HG03469 (cell line): ENCODE measurements around the gene ANKS6.

Experiments
- ATAC-seq: cut with Tn5 transposase; IDR thresholded peaks from one replicate; pipeline ENCODE4 v1.9.1; 2021; ENCODE audit warnings: mild to moderate bottlenecking, moderate library complexity, moderate number of reproducible peaks; ENCODE audit not compliant: unreplicated experiment

Gene ANKS6

DNA sequence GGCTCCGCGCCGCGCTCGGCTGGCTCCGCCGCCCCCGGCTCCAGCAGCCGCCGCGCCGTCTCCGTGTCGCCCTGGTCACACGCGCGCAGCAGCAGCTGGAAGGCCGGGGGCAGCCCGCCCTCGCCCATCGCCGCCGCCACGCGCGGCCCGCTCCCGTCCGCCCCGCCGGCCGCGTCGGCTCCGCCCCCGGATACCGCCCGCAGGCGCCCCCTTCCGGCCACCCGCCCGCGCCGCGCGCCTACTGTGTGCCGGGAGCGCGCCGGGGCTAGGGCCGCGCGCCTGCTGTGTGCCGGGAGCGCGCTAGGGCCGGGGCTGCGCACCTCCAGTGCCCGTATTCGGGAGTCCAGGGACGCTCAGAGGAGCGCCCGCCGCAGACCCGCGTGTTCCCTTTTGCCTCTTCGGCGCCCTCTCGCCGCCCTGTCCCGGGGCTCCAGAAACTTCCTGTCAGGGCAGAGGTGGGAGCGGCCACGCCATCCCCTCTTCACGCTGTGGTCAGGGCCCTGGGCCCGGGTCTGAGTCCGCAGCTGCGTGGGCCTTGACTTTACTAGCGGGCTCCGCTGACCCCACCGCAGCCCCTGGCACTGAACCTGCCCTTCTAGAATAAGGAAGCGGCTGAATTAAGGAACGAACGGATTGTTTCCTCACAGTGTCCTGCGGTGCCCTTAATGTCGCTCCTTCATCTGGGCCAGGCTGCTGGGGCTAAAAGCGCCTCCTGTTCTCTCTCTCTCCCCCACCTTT lies at the start of gene ANKS6:
Gene ANKS6, minus strand, starts transcription at position 192 of the 738 bp plus-strand sequence. Its CDS starts 64 bp downstream, at position 128.
- ATAC-seq: peak; percentile 89

DNA sequence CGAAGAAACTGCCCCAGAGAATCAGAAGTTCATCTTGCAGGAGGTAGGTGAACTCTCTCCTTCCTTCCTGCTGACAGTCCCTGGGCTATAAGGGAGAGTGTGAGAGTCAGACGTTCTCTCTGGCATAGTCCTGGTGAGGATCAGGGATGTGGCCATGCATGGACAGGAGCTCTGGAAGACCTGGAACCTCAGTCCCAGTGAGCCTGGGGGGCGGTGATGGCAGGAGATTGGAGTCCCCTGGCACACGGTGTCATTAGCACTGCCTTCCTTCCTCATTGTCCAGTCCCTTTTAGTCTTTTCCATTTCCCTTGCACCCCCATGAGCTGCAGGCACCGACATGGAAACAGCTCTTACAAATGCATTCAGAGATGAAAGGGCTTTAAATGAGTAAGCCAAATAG lies 49.7 kb upstream of the ANKS6 start:
- ATAC-seq: no peak

DNA sequence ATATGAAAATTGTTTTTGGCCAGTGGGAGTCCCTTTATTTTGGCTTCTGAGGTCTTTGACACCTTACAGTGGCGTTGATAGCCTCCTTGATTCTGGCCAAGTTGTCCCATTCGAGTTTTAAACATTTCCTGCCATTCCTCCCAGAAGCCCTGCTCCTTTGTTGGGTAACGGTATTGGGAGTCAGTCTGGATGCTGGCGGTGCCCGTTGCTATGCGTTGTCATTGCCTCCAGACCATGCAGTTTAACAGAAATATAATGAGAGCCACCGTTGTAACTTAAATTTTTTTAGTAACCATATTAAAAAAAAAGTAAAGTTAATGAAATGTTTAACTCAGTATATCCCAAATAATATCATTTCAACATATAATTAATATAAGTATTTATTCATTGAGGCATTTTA lies 46.2 kb upstream of the ANKS6 start:
- no peak for ATAC-seq

DNA sequence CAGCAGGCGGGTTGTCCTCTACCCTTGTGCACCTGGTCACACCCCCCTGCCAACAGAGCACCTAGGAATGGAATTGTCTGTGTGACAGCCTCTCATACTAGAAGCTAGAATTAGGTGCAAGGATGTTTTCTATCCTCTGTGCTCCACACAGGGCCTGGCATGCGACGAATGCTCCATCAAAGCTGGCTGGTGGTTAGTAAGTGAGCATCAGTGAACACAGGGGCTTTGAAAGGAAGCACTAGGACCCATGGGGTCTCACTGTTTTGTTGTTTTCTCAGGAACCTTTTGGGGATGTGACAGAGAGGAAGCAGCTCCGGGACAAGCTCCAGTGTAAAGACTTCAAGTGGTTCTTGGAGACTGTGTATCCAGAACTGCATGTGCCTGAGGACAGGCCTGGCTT lies 43.4 kb upstream of the ANKS6 start:
- ATAC-seq: no peak

DNA sequence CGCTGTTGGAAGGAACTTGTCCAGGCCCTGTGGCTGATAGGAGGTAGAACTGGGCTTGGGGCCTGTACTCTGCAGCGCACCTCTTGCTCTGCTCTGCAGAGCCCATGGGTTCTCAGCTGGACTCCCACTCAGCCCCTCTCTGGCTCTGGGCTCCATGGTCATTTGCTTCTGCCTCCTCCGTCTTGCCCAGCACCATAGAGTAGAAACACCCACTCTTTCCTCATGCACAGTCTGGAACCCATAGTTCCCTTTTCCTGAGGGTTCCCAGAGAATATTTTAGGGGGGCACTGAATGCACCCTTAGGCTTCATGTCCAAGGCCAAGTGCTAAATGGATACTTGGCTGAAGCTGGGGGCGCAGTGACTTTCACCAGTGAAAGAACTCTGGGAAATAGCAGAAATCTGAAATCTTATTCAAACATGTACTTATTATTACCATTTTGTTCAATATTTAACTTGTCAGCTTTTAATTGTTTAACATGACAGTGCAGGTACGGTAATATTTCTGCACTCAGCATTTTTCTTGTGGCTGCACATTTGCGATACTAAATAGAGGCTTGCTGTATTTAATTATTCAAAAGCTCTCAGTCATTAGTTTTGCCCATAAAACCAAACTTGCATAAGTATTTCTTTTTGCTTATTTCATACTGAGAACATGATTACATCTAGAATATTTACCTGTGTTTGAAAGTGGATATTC lies 42.7 kb upstream of the ANKS6 start:
- ATAC-seq: no peak

DNA sequence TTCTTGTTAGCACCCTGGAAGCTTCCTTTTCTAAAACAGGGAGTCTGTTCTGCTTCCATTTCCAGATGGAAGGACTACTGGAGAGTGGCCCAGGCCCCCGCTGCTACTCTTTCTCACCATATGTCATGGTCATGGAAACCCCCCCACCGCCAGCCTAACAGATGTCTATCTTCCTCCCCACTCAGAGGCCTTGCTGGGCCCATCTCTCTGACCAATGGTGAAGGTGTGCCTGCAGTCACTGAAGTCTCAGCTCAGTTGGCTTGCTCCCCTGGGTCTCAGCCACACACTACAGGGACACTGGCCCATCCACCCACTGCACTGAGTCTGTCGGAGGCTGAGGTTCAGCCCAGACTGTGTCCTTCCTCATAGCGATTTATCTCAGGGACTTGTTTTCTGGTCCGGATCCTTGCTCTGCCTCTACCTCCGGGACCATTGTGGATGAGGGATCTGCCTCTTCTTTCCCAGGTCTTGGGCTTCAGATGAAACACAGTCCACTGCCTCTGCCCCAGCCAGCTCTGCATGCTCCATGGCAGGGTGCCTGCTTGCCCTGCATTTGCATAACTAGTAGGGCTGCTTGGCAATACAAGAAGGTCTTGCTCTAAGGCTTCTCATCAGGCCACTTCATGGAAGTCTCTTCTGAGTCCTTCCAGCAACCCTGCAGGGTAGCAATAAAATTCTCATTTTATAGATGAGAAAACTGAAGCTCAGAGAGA lies 42.0 kb upstream of the ANKS6 start:
- ATAC-seq: no peak

DNA sequence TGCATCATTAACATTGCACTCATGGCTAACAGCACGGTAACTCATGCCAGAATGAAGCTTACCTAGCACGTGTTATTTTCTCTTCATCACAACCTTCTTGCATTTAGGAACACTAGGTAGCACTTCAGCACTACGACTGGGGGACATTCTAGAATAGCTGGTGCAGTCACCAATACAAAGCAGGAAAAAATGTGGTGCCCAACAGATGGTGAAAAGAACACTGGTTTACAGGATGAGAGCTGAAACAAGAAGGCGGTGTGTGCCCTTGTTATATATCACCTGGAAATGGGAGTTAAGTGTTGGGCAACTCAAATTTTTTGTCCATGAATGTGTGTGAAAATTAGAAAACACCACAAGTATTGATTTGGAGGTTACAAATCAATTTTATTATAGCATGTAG lies 41.2 kb upstream of the ANKS6 start:
- ATAC-seq: no peak

DNA sequence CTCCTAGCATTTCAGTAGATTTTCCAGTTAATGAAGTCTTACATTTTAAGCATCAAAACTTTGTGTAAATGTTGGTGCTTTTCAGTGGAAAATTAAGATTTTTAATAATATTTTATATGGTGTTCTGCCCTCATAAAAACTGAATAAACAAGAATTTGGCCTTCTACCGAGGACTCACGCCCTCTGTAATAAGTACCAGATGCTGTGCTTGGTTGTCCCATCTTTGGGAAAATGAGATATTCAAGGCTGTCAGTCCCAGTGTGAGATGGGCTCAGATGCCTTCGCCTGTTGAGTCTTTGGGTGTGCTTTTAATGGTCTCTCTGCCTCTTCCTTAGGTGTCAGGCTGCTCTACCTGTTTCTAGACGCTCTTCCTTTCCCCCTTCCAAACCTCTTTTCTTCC lies 39.9 kb upstream of the ANKS6 start:
- no peak for ATAC-seq

DNA sequence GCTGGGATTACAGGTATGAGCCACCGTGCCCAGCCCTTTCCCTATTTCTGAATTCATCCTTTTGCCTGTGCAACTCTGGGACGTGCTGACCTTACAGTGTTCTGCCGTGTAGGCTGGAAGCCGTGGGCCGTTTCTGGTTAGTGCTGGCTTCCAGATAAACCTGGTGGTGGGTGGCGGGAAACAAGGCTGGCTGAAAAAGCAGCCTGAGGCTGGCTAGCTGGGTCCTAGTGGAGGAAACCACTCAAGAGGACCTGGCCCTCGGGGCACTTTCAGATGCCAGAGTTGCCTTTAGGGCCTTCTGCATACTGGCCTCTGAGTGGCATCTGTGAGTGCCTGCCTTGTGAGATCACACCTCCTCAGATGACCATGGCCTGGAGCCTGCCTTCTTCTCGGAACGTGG lies 38.0 kb upstream of the ANKS6 start:
- no peak for ATAC-seq

DNA sequence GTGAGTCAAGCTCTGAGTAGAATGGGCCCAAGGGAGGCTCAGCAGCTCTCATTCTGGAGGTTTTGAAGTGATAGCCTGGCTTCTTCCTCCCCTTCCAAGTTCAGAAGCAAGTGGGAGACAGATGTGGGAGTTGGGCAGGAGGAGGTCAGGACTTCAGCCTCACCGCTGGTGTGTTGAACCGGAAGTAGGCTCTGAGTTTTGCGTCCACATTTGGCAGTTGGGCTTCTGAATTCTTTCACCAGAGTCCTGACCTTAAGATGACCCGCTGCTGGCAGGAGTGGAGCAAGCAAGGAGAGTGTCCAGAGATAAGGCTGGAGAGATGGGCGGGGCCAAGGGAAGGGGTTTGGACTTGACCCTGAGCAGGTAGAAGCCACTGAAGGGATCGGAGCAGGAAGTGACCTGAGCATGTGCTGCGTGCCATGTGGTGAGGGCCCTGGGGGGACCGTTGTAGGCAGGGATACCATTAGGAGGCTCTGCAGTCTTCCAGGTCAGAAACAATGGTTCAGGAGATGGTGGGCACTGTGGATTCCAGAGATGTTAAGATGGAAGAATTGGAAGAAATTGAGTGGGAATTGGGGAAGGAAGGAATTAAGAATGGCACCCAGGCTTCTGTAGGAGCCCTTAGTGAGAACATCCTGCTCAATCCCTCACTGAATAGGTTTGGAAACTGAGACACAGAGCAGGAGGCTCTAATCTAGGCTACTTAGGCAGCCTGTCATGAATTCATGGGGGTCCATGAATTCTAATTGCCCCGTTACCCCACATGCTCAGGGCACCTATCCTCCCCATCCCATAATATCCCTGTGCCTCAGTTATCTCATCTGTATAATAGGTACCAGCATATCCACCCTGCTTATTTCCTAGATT lies 37.0 kb upstream of the ANKS6 start:
- no peak for ATAC-seq

DNA sequence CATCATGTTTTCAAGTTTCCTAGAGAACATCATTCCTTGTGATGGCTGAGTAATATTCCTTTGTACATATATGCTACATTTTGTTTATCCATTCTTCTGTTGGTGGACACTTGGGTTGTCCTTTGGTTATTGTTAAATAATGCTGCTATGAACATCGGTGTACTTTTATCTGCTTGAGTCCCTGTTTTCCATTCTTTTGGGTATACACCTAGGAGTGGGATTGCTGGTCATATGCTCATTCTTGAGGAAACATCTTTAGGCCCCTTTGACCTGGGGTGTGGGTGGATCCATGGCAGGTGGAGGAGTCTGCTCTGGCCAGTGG lies 36.4 kb upstream of the ANKS6 start:
- no peak for ATAC-seq

DNA sequence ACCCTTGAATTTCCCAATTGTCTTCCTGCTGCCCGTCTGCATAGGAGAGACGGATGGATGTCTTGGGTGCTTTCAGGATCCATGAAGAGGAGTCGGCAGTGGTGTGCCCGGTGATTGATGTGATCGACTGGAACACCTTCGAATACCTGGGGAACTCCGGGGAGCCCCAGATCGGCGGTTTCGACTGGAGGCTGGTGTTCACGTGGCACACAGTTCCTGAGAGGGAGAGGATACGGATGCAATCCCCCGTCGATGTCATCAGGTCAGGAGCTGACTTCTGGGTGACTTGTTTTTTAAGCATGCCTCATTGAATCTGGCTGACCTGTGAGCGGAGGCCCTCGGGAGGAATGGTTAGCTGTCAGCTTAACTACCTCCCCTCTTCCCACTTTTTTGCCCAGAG lies 35.3 kb upstream of the ANKS6 start:
- no peak for ATAC-seq

DNA sequence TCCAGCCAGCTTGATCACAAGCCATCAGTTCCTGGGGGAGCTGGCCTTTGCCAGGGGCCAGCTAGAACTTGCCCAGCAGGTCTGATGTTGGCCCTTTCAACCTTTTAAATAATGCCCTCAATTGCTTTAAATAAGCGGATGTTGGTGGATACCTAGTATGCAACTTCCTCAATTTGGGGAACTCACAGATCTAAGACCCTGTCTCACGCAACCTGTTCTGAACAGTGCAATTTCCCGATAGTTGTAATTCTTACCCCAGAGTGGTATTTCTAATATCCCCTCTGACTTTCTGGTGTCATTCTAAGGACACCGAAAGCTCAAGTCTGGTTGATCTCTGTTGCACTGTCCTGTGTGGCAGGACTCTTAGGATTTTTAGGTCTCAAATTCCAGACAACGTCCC lies 34.2 kb upstream of the ANKS6 start:
- no peak for ATAC-seq

DNA sequence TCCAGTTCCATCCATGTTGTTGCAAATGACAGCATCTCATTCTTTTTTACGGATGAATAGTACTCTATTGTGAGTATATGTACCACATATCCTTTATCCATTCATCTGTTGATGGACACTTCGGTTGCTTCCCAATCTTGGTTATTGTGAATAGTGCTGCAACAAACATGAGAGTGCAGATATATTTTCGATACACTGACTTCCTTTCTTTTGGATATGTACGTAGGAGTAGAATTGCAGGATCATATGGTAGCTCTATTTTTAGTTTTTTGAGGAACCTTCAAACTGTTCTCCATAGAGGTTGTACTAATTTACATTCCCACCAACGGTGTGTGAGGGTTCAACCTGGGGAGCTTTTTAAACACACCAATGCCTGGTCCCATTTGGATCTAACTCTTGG lies 33.4 kb upstream of the ANKS6 start:
- ATAC-seq: no peak

DNA sequence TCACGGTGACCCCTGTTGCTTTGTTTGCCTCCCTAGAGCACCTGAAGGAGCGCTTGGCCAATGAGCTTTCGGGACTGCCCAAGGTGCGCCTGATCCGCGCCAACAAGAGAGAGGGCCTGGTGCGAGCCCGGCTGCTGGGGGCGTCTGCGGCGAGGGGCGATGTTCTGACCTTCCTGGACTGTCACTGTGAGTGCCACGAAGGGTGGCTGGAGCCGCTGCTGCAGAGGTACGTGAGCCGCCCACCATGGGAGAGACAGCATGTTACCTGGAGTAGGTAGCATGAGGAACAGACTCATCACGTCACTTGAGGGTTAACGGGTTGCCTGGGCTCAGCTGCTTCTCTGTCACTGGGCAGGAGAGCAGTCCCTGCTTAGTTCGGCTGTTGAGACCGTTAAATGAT lies 30.4 kb upstream of the ANKS6 start:
- ATAC-seq: no peak

DNA sequence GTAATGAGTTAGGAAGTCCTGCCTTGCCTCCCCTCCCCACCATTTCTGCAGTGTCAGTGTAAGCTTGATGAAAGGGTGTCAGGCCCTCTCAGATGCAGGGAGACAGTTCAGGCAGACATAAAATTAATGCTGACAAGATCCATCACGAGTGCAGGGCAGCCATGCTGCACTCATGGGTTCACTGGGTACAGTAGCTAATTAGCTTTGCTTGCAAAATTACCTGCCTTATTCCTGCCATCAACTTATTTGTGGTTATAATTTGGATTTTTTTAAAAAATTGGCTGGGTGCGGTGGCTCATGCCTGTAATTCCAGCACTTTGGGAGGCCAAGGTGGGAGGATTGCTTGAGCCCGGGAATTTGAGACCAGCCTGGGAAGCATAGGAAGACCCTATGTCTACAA lies 29.1 kb upstream of the ANKS6 start:
- ATAC-seq: no peak

DNA sequence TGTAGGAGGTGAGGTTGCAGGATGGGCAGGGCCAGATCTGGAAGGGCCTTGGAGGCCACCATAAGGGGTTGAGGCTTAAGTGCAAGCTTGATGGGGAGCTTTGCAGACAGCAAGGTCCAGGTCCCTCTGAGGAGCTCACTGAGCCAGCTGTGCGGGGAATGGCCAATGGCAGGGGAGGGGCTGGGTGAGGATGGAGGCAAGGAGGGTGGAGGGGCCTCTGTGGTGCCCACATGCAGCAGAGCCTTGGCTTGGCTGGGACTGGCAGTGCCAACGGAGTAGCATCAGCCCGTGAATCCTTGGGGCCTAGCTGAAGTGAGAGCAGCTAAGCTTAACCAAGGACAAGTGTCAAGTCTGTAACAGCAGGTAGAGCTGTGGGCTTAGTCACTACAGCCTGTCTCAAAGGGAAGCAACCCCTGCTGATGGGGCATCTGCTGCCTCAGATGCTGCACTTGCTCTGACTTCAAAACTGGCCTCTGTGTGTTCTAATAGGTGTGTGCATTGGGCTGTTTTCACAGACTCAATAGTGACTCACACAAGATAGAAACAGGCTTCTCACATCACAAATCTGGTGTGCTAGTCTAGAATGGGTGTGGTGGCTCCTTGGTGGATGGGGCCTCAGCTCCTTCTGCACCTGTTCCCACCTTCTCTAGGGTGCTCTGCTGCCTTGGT lies 27.4 kb upstream of the ANKS6 start:
- ATAC-seq: no peak

DNA sequence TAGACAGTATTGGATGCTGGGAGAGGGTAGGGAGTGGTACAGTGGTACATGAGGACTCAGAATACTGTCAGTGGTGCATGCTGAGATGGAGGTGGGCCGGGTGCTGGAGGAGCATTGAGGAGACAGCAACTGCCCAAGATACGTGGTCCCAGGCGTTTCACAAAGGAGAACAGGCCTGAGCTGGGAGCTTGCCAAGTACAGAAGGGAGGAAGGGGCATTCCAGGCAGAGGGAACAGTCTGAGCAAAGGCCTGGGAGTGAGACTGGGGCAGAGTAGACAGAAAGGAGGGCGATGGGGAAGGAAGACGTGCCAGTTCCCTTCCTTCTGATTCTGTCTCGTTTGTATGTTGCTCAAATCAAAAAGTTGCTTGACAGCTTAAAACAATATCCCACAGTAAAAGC lies 26.3 kb upstream of the ANKS6 start:
- no peak for ATAC-seq

DNA sequence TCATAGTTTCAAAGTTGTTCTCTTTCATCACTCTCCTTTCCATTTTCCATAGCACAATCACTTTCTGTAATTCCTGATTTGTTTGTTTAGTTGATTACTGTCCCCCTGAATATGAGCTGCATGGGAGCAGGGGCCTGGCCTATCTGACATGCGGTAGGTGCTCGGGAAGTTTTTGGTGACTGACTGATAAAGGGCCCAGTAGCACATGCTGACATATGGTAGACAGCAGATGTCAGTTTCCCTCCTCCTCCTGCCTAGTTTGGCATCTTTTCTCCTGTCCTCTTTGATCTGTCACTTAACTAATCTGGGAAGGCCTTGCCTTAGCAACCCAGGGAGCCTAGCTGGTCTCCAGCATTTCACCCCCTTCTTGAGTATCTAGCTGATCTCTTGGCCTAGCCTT lies 25.5 kb upstream of the ANKS6 start:
- no peak for ATAC-seq

DNA sequence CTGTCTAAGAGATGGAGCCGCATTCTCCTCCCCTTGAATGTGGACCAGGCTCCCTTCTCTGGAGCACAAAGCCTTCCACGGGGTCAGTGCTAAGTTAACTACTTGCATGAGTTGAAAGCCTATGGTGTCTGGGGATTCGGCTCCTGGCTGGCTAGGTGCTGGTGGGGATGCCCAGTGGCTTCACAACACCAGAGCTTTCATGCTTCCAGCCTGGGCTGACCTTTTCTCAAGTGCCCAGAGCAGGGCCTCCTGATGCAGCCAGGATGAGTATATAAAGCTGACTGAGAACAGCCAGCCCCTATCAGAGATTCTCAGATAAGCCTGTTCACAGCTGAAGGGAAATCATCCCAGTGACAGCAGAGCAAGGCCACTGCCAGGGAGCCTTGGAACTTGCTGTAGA lies 22.9 kb upstream of the ANKS6 start:
- ATAC-seq: no peak

DNA sequence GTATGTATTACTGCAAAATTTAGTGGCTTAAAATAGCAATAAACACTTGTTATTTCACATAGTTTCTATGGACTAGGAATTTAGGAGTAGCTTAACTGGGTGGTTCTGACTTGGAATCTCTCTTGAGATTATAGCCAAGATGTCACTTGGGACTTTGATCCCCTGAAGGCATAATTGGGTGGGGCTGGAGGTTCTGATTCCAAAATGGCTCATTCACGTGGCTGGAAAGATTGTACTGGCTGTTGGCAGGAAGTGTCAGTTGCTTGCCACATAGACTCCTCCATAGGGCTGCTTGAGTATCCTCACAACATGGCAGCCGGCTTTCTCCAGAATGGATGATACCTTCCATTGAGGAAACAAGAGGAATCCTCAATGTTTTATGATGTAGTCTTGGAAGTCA lies 22.4 kb upstream of the ANKS6 start:
- no peak for ATAC-seq
